DND-41 (cell line): ENCODE results near the gene MYO5A.

ENCODE experiments used
- ATAC-seq: fragments of 200-7000 bp; cut with Tn5 transposase; 3 replicates; pipeline ENCODE4 v1.9.1; 2021; ENCODE audit warnings: low read depth; ENCODE audit not compliant: insufficient read depth
- DNase-seq: peaks from one replicate; pipeline ENCODE4 v3.0.0-alpha.2; 2020
- H2AFZ ChIP-seq: 2 replicates; pipeline ENCODE4 v1.6.0; 2012; ENCODE audit warnings: low read depth, low read length
- H3K27ac ChIP-seq: 2 replicates; pipeline ENCODE4 v1.5.1; 2012; ENCODE audit warnings: low read length, inconsistent platforms
- H3K27me3 ChIP-seq: fragments of 200-600 bp; sonication (generic); 2 replicates; pipeline ENCODE4 v1.6.0; 2012; ENCODE audit warnings: low read length, mild to moderate bottlenecking, inconsistent platforms; ENCODE audit not compliant: insufficient read depth, poor library complexity
- H3K36me3 ChIP-seq: 2 replicates; pipeline ENCODE4 v1.5.1; 2012; ENCODE audit warnings: low read length, inconsistent platforms; ENCODE audit not compliant: insufficient read depth
- H3K4me1 ChIP-seq: 2 replicates; pipeline ENCODE4 v1.5.1; 2012; ENCODE audit warnings: mild to moderate bottlenecking, low read length; ENCODE audit not compliant: insufficient read depth
- H3K4me2 ChIP-seq: 2 replicates; pipeline ENCODE4 v1.6.0; 2012; ENCODE audit warnings: mild to moderate bottlenecking, moderate library complexity, low read length, inconsistent platforms; ENCODE audit not compliant: insufficient read depth
- H3K4me3 ChIP-seq, 2 experiments: fragments of 200-600 bp in 1 of 2; shearing (Covaris generic) in 1 of 2; 2 replicates each; pipeline ENCODE4 v1.5.1; 2012 to 2016; ENCODE audit warnings: inconsistent platforms in 2 of 2, low read length in 2 of 2, mild to moderate bottlenecking in 2 of 2, low read depth in 1 of 2, moderate library complexity in 1 of 2
- H3K79me2 ChIP-seq: 2 replicates; pipeline ENCODE4 v1.6.0; 2012; ENCODE audit warnings: low read length, inconsistent platforms; ENCODE audit not compliant: insufficient read depth
- H3K9ac ChIP-seq: 2 replicates; pipeline ENCODE4 v1.6.0; 2012; ENCODE audit warnings: low read depth, mild to moderate bottlenecking, inconsistent platforms, low read length, moderate library complexity
- H3K9me3 ChIP-seq: 2 replicates; pipeline ENCODE4 v1.5.1; 2012; ENCODE audit warnings: low read length, moderate library complexity, mild to moderate bottlenecking, inconsistent platforms; ENCODE audit not compliant: insufficient read depth, severe bottlenecking
- H4K20me1 ChIP-seq: 2 replicates; pipeline ENCODE4 v1.6.0; 2012; ENCODE audit warnings: low read length; ENCODE audit not compliant: insufficient read depth
- EZH2 ChIP-seq: IDR thresholded peaks from 3 replicates; pipeline ENCODE4 v1.6.1; 2012; ENCODE audit warnings: borderline replicate concordance, low read depth, mild to moderate bottlenecking, moderate library complexity, low read length, inconsistent platforms; ENCODE audit not compliant: severe bottlenecking
- TF ChIP-seq, protein P1 (sequence below): IDR thresholded peaks from 2 replicates; pipeline ENCODE4 v1.5.1; 2012; ENCODE audit warnings: borderline replicate concordance, low read length, moderate library complexity, mild to moderate bottlenecking; ENCODE audit not compliant: poor library complexity, severe bottlenecking; ENCODE audit errors: extremely low read depth

MYO5A gene

DNA sequence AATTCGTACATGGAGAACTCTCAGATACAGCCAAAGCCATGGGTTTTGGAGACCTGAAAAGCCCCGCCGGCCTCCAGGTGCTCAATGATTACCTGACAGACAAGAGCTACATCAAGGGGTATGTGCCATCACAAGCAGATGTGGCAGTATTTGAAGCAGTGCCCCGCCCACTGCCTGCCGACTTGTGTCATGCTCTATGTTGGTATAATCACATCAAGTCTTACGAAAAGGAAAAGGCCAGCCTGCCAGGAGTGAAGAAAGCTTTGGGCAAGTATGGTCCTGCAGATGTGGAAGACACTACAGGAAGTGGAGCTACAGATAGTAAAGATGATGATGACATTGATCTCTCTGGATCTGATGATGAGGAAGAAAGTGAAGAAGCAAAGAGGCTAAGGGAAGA lies 23.5 kb downstream of the MYO5A start:
- no peak for TF ChIP-seq EZH2
- TF ChIP-seq, protein P1, sequence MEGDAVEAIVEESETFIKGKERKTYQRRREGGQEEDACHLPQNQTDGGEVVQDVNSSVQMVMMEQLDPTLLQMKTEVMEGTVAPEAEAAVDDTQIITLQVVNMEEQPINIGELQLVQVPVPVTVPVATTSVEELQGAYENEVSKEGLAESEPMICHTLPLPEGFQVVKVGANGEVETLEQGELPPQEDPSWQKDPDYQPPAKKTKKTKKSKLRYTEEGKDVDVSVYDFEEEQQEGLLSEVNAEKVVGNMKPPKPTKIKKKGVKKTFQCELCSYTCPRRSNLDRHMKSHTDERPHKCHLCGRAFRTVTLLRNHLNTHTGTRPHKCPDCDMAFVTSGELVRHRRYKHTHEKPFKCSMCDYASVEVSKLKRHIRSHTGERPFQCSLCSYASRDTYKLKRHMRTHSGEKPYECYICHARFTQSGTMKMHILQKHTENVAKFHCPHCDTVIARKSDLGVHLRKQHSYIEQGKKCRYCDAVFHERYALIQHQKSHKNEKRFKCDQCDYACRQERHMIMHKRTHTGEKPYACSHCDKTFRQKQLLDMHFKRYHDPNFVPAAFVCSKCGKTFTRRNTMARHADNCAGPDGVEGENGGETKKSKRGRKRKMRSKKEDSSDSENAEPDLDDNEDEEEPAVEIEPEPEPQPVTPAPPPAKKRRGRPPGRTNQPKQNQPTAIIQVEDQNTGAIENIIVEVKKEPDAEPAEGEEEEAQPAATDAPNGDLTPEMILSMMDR: no peak
- H3K9ac ChIP-seq: no peak overlapping the region
- ATAC-seq (no peak), DNase-seq (no peak)
- H3K27me3 ChIP-seq: no peaks in the 10 kb centered on the region
- H3K36me3 ChIP-seq: no peaks in the 10 kb centered on the region
- no peak overlapping the region for H3K4me2 ChIP-seq
- H2AFZ ChIP-seq: no peak overlapping the region
- H4K20me1 ChIP-seq: peaks cover 2% of the 10 kb centered on the region; the same call in 1 of the 2 replicates
- H3K9me3 ChIP-seq: no peaks in the 10 kb centered on the region
- no peak overlapping the region for H3K27ac ChIP-seq
- no peaks in the 10 kb centered on the region for H3K4me1 ChIP-seq
- no peak overlapping the region for H3K4me3 ChIP-seq
- H3K79me2 ChIP-seq: peaks cover 14% of the 10 kb centered on the region

DNA sequence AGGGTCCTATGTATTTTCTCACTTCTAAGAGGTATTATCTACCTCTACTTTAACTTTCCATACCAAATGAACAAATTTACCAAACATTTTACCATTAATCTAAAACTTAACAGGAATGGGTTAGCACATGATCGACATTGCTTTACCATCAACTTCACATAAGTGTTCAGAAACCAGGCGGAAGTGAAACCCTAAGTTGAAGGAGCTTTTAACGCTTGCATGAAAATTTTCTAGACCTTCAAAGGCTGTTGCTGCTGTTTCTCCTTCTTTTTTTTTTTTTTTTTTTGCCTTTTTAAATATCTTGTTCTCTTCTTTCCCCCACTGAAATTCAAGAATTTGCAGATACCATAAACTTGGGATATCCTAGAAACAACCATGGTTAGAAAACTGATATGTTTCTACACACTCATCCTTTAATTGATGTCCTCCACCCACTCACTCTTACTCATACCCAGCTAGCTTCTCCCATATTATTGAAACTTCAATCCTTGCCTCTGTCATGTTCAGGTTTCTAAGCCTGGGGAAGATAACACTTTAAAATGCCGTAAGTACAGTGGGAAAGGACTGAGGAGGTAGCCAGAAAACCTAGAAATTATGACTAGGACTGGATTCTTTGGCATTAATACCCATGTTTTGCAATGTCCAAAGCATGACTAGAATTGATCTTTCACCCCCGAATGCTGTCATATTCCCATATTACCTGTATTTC lies 24.7 kb downstream of the MYO5A start:
- H2AFZ ChIP-seq: no peak overlapping the region
- peaks cover 11% of the 10 kb centered on the region; the same call in 1 of the 2 replicates for H3K79me2 ChIP-seq
- DNase-seq (no peak), ATAC-seq (no peak)
- H3K36me3 ChIP-seq: no peaks in the 10 kb centered on the region
- H3K4me2 ChIP-seq: no peak overlapping the region
- H3K9me3 ChIP-seq: no peaks in the 10 kb centered on the region
- H3K4me1 ChIP-seq: no peaks in the 10 kb centered on the region
- no peak overlapping the region for H3K9ac ChIP-seq
- TF ChIP-seq EZH2: no peak
- TF ChIP-seq, protein P1: no peak
- no peak overlapping the region for H3K4me3 ChIP-seq
- no peaks in the 10 kb centered on the region for H3K27me3 ChIP-seq
- H3K27ac ChIP-seq: no peak overlapping the region
- H4K20me1 ChIP-seq: peaks cover 2% of the 10 kb centered on the region; the same call in 1 of the 2 replicates

DNA sequence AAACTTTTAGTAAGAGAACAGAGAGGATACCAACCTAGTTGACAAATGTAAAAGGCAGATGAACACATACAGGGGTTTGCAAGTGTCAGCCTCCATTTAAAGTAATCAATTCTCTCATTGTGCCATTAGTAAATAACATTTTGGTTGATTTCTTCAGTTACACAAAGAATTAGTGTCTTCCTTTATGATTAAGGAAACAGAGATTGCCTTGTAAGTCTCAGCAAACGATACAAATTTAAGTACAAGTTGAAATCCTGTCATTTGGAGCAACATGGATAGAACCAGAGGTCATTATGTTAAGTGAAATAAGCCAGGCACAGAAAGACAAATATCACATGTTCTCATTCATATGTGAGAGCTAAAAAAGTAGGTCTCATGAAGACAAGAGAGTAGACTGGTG lies 26.1 kb downstream of the MYO5A start:
- H3K4me1 ChIP-seq: no peaks in the 10 kb centered on the region
- H3K27ac ChIP-seq: no peak overlapping the region
- no peak overlapping the region for H3K4me2 ChIP-seq
- DNase-seq (no peak), ATAC-seq (no peak)
- peaks cover 2% of the 10 kb centered on the region; the same call in 1 of the 2 replicates for H4K20me1 ChIP-seq
- H3K9me3 ChIP-seq: no peaks in the 10 kb centered on the region
- no peak overlapping the region for H2AFZ ChIP-seq
- H3K36me3 ChIP-seq: no peaks in the 10 kb centered on the region
- no peak overlapping the region for H3K4me3 ChIP-seq
- H3K27me3 ChIP-seq: no peaks in the 10 kb centered on the region
- TF ChIP-seq EZH2: no peak
- TF ChIP-seq, protein P1: no peak
- H3K9ac ChIP-seq: no peak overlapping the region
- H3K79me2 ChIP-seq: peaks cover 11% of the 10 kb centered on the region; the same call in 1 of the 2 replicates
